ENCODE measurements around the gene RAP2A.

The RAP2A gene

GRCh38 chr13:97432232-97432916 is 1.6 kb upstream of the RAP2A start:
- H3K27me3 ChIP-seq (ENCODE audit: insufficient read depth, low read length, poor library complexity, severe bottlenecking): no peaks in the 10 kb centered on the region
- H3K9ac ChIP-seq (ENCODE audit: low read depth, low read length, poor library complexity, severe bottlenecking): peak overlapping the region; percentile 76
- no peaks in the 10 kb centered on the region for H3K36me3 ChIP-seq (ENCODE audit: insufficient read depth, low read length)
- peaks cover 41% of the 10 kb centered on the region for H3K79me2 ChIP-seq (ENCODE audit: insufficient read depth, low read length)
- peaks cover 62% of the 10 kb centered on the region for H3K4me1 ChIP-seq (ENCODE audit: insufficient read depth, low read length, poor library complexity, severe bottlenecking)
- H3K4me2 ChIP-seq (ENCODE audit: low read depth, low read length, poor library complexity, severe bottlenecking): peak overlapping the region; percentile 85
- H3K4me3 ChIP-seq (ENCODE audit: low read length, poor library complexity, severe bottlenecking): peak overlapping the region; percentile 88
- peaks cover 2% of the 10 kb centered on the region; the same call in 1 of the 2 replicates for H3F3A ChIP-seq (ENCODE audit: low read depth)
- no peaks in the 10 kb centered on the region for H3K9me2 ChIP-seq (replicated peaks; ENCODE audit: low read depth, low read length)
- peaks cover 23% of the 10 kb centered on the region for H4K20me1 ChIP-seq (ENCODE audit: insufficient read depth, low read length, poor library complexity, severe bottlenecking)
- H2AFZ ChIP-seq (ENCODE audit: low read length): peak overlapping the region; percentile 91
- TF ChIP-seq EZH2phosphoT487 (IDR thresholded peaks at IDR 0.05; ENCODE audit: borderline replicate concordance): no peak
- no peak for TF ChIP-seq CTCF (conservative IDR thresholded peaks at IDR 0.05; ENCODE audit: low read length)
- H3K9me3 ChIP-seq (ENCODE audit: insufficient read depth, low read depth, low read length): no peaks in the 10 kb centered on the region

- no peaks in the 10 kb centered on the region for H3K36me3 ChIP-seq (ENCODE audit: insufficient read depth, low read length)
- TF ChIP-seq EZH2phosphoT487 (IDR thresholded peaks at IDR 0.05; ENCODE audit: borderline replicate concordance) (no peak), CTCF (conservative IDR thresholded peaks at IDR 0.05; ENCODE audit: low read length) (no peak)
- H3F3A ChIP-seq (ENCODE audit: low read depth): peaks cover 2% of the 10 kb centered on the region; the same call in 1 of the 2 replicates
- no peaks in the 10 kb centered on the region for H3K9me3 ChIP-seq (ENCODE audit: insufficient read depth, low read depth, low read length)
- peak overlapping the region; percentile 91 for H2AFZ ChIP-seq (ENCODE audit: low read length)
- peak overlapping the region; percentile 85 for H3K4me2 ChIP-seq (ENCODE audit: low read depth, low read length, poor library complexity, severe bottlenecking)
- H3K4me3 ChIP-seq (ENCODE audit: low read length, poor library complexity, severe bottlenecking): peak overlapping the region; percentile 96
- peak overlapping the region; percentile 97 for H3K9ac ChIP-seq (ENCODE audit: low read depth, low read length, poor library complexity, severe bottlenecking)
- H3K27me3 ChIP-seq (ENCODE audit: insufficient read depth, low read length, poor library complexity, severe bottlenecking): no peaks in the 10 kb centered on the region
- H3K9me2 ChIP-seq (replicated peaks; ENCODE audit: low read depth, low read length): no peaks in the 10 kb centered on the region
- H3K4me1 ChIP-seq (ENCODE audit: insufficient read depth, low read length, poor library complexity, severe bottlenecking): peaks cover 66% of the 10 kb centered on the region
- peaks cover 25% of the 10 kb centered on the region for H4K20me1 ChIP-seq (ENCODE audit: insufficient read depth, low read length, poor library complexity, severe bottlenecking)
- peaks cover 48% of the 10 kb centered on the region for H3K79me2 ChIP-seq (ENCODE audit: insufficient read depth, low read length)
Observed at GRCh38 chr13:97432917-97433726, 847 bp upstream of the RAP2A start.

GRCh38 chr13:97434397-97435201 is 630 bp downstream of the RAP2A start:
- Histone ChIP-seq H3K27me3 (ENCODE audit: insufficient read depth, low read length, poor library complexity, severe bottlenecking) (no peaks in the 10 kb centered on the region), H3K36me3 (ENCODE audit: insufficient read depth, low read length) (no peaks in the 10 kb centered on the region), H3K4me3 (ENCODE audit: low read length, poor library complexity, severe bottlenecking) (peak overlapping the region; percentile 92), H3K4me2 (ENCODE audit: low read depth, low read length, poor library complexity, severe bottlenecking) (peak overlapping the region; percentile 97), H3K4me1 (ENCODE audit: insufficient read depth, low read length, poor library complexity, severe bottlenecking) (peaks cover 72% of the 10 kb centered on the region), H3K79me2 (ENCODE audit: insufficient read depth, low read length) (peaks cover 63% of the 10 kb centered on the region), H3K9me2 (replicated peaks; ENCODE audit: low read depth, low read length) (no peaks in the 10 kb centered on the region), H2AFZ (ENCODE audit: low read length) (peak overlapping the region; percentile 81), H3K9me3 (ENCODE audit: insufficient read depth, low read depth, low read length) (no peaks in the 10 kb centered on the region), H4K20me1 (ENCODE audit: insufficient read depth, low read length, poor library complexity, severe bottlenecking) (peaks cover 36% of the 10 kb centered on the region), H3K9ac (ENCODE audit: low read depth, low read length, poor library complexity, severe bottlenecking) (peak overlapping the region; percentile 78), H3F3A (ENCODE audit: low read depth) (peaks cover 2% of the 10 kb centered on the region; the same call in 1 of the 2 replicates)
- TF ChIP-seq EZH2phosphoT487 (IDR thresholded peaks at IDR 0.05; ENCODE audit: borderline replicate concordance): no peak
- TF ChIP-seq CTCF (conservative IDR thresholded peaks at IDR 0.05; ENCODE audit: low read length): no peak
